DLD1 (cell line): ENCODE measurements around the gene HSD17B11.
"Not testable (repeated sequence)": the region's sequence is repeated elsewhere in the genome, so short reads cannot be mapped to it uniquely, and the experiment has no call there.

ENCODE experiments used
- in situ Hi-C: cut with HindIII; loops from 2 replicates; pipeline ENCODE4 v1.10.0; 2017; ENCODE audit warnings: low sequenced_read_pairs

Gene HSD17B11

DNA sequence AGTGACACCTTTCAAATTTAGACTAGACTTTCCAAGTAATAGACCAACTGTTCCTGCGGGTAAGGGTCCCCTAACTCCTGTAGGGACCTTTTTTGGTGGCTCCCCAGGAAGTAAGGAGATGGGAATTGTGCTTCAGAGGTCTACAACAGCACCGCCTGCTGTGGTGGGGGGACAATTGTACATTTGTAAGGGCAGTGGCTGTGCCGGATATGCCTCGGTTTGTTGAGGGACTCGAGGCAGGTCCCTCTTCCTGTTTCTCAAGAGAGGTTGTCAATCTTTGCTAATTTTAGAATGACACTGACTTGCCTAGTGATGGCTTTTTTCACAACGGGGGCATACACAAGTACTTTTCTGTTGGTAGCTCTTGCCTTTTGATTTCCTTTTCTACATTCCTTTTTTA, 15.5 kb upstream of the HSD17B11 start:
- in situ Hi-C loops: no loop called here

DNA sequence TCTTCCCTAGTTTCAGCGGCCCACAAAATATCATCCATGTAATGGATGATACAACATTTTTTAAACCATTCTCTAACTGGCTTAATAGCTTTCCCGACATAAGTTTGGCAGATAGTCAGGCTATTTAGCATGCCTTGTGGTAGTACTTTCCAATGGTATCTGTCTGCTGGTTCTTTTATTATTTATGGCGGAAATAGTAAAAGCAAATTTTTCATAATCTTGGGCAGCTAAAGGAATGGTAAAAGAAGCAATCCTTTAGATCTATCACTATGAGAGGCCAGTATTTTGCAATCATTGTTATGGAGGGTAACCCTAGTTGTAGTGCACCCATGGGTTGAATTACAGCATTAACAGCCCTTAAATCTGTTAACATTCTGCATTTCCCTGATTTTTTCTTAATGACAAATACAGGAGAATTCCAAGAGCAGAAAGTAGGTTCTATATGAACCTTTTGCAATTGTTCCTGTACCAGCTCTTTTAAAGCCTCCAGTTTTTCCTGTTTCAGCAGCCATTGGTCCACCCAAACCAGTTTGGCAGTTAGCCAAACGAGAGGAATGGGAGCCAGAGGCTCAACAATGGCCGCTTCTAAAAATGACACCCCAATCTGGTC, 14.3 kb upstream of the HSD17B11 start:
- in situ Hi-C loops: no loop called here

DNA sequence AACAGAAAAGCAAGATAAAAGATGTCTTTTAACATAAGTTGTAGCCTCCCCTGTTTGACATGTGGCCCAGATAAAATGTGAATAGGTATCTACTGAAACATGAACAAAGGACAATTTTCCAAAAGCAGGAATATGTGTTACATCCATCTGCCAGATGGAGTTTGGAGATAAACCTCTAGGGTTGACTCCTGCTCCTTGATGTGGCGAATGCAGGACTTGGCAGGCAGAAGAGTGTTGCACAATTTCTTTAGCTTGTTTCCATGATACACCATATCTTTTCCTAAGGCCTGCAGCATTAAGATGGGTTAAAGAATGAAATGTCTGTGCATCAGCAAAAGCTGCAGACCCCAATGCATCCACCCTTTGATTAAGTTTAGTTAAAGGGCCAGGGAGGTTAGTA, 12.7 kb upstream of the HSD17B11 start:
- in situ Hi-C loops: not testable (repeated sequence)

DNA sequence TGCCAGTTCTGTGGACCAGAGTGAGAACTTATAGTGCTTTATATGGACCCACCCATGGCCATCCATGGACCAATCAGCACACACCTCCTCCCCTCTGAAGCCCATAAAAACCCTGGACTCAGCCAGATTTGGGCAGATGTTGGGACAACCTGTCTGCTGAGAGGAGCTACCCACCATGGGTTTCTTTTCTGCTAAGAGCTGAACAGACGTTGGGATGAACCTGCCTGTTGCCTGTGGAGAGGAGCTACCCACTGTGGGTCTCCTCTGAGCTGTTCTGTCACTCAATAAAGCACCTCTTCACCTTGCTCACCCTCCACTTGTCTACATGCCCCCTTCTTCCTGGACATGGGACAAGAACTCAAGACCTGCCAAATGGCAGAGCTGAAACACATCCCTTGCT, 9.0 kb upstream of the HSD17B11 start:
- in situ Hi-C loops: no loop called here

DNA sequence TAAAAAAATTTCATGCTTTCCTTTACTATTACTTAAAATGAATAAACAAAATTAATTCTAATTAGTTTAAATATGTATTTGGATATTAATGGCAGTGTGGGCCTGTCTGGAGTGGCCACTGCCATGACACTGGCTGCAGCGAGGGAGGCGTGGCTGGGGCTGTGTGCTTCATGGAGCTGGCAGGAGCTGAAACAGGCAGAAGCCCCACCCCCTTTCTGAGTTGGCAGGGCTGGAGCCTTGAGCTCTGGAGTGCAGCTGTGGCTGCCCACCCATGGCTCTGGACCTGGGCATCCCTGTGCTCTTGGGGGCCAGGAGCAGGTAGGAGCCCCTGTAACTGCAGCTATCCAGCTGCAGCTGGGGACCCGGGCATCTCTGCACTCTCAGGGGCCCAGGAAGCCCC, 8.2 kb upstream of the HSD17B11 start:
- in situ Hi-C loops: no loop called here

DNA sequence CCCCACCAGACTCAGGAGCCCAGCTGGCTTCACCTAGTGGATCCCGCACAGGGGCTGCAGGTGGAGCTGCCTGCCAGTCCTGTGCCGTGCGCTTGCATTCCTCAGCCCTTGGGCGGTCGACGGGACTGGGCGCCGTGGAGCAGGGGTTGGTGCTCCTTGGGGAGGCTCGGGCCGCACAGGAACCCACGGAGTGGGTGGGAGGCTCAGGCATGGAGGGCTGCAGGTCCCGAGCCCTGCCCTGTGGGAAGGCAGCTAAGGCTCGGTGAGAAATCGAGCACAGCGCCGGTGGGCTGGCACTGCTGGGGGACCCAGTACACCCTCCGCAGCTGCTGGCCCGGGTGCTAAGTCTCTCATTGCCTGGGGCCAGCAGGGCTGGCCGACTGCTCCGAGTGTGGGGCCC, 4.9 kb upstream of the HSD17B11 start:
- in situ Hi-C loops: not testable (repeated sequence)

DNA sequence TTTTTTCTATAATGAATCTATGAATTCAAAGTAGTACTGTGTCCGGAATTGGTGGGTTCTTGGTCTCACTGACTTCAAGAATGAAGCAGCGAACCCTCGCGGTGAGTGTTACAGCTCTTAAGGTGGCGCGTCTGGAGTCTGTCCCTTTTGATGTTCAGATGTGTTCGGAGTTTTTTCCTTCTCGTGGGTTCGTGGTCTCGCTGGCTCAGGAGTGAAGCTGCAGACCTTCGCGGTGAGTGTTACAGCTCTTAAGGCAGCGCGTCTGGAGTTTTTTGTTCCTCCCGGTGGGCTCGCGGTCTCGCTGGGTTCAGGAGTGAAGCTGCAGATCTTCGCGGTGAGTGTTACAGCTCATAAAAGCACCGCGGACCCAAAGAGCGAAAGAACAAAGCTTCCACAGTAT, 4.1 kb upstream of the HSD17B11 start:
- in situ Hi-C loops: not testable (repeated sequence)

DNA sequence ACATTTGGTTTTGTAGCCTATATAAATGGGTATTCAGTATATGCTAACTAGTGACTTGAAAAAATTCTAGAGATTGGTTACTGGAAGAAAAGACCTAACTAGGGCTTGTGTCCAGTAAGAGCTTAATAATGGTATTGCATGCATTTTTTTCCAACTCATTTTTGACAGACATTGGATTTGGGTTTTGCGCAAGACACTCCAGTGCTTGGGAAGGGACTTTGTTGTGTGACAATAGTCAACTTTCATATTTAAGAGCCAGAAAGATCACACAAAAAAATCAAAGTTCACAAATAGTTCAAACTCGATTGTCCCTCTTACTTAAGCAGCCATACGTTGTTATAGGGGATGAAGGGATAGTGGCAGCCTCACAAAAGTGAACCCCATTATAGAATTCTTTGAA, 1.2 kb upstream of the HSD17B11 start:
- in situ Hi-C loops: no loop called here

DNA sequence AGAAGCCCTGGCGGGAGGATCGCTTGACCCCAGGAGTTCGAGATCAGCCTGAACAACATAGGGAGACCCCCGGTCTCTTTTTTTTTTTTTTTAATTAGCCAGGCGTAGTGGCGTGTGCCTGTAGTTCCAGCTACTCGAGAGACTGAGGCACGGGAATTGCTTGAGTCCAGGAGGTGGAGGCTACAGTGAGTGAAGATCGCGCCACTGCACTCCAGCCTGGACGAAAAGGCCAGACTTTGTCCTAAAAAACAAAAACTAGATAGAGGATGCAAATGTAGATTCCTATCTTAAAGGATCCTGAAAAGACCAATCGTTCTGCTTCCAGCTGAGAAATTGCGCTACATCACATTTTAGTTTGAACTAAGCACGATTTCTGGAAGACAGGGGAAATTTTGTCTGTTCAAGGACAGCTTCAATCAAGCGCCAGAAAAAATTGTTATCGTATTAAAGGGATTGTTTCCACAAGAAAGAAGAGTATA, 627 bp upstream of the HSD17B11 start:
- in situ Hi-C loops: no loop called here

DNA sequence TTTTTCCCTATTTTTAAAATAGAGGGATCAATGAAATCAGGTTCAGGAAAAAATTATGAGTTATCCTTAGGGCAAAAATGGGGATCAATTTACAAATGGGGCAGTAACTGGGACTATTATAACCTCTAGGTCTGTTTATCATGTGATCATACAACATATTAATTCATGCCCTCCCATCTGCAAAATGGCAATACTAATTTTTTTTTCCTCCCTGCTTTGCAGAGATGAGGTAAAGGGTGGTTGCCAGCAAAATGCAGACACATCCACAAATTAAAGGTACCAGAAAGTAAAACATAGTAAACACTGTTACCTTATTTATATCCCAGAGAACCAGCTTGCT, 467 bp downstream of the HSD17B11 start:
- in situ Hi-C loops: no loop called here

DNA sequence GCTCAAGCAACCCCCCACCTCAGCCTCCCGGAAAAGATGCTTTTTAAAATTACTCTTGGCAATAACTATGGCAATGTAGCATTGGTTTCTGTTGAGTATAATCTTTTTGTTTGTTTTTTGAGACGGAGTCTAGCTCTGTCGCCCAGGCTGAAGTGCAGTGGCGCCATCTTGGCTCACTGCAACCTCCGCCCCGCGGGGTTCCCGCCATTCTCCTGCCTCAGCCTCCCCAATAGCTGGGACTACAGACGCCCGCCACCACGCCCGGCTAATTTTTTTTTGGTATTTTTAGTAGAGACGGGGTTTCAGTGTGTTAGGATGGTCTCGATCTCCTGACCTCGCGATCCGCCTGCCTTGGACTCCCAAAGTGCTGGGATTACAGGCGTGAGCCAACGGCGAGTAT, 933 bp downstream of the HSD17B11 start:
- in situ Hi-C loops: not testable (repeated sequence)

DNA sequence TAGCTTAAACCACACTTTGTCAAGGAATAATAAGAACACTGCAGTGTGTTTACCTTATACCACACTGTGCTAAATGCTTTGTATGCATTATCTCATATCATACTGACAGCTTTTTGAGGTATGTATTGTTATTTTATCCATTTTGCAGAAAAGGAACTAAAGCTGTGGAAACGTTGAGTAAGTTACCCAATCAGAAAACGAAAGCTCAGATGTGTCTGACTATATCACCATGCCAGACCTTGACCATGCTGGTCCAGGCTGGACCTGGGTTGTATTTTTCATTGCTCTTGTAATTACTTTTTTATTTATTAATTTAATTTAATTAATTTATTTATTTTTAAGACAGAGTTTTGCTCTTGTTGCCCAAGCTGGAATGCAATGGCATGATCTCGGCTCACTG, 2.1 kb downstream of the HSD17B11 start:
- in situ Hi-C loops: no loop called here

DNA sequence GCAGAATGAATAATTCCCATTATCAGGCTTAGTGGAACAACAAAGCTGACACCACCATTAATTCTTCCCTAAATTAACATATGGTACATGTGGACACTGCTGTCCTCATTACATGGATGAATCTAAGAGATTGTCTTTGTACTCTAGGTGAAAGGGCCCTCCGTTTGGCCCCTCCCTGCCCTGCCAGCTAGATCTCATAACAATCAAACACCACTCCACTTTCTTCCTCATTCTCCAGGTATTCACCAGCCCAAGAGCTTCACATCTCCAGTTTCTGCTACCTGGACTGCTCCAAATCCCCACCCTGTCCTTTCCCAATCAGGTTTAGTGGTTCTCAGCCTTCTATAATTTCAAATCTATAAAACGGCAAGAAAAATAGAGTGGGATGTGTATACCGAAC, 3.8 kb downstream of the HSD17B11 start:
- in situ Hi-C loops: no loop called here

DNA sequence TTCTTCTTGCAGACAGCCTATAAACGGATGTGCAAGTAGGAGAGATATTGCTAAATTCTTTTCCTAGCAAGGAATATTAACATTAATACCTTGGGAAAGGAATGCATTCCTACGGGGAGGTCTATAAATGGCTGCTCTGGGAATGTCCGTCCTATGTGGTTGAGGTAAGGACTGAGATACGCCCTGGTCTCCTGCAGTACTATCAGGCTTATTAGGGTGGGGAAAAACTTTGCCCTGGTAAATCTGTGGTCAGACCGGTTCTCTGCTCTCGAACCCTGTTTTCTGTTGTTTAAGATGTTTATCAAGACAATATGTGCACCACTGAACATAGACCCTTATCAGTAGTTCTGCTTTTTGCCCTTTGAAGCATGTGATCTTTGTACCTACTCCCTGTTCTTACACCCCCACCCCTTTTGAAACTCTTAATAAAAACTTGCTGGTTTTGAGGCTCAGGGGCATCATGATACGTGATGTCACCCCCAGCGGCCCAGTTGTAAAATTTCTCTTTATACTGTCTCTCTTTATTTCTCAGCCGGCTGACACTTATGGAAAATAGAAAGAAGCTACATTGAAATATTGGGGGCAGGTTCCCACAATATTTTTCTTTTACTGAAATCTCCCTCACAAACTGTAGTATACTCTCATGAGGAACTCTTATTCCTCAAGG, 6.4 kb downstream of the HSD17B11 start:
- in situ Hi-C loops: not testable (repeated sequence)

DNA sequence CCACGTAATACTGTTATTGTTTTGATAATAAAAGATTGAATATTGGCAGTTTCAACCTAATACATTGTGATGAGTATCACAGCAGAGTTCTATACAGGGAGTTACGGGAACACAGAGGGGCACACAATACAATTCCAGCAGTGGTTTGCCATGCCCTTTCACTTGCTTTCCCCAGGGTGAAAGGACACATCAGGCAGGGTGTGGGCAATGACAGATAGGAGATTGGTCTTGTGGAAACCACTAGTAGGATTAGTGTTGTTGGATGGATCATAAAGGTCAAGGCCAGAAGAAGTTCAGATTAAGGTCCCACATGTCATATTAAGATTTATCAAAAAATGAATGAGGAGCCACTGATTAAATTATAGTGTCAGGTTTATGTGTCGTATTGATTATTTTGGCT, 8.1 kb downstream of the HSD17B11 start:
- in situ Hi-C loops: no loop called here

DNA sequence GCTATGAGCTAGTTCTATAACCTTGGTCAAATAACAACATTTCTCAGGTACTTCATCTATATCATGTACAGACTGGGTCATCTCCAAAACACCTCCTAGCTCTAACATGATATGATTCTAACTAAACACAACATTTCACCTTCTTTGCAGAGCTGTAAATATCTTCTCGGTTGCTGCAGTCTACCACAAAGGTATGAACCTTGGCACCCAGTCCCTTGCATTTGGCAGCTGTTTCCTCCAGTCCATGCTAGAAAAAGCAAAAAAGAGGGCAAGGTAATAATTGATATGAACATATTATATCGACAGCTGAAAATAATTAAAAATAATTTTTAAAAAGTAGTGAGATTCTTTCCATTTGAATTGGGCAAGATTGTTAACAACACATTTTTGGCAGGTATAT, 8.9 kb downstream of the HSD17B11 start:
- in situ Hi-C loops: no loop called here

DNA sequence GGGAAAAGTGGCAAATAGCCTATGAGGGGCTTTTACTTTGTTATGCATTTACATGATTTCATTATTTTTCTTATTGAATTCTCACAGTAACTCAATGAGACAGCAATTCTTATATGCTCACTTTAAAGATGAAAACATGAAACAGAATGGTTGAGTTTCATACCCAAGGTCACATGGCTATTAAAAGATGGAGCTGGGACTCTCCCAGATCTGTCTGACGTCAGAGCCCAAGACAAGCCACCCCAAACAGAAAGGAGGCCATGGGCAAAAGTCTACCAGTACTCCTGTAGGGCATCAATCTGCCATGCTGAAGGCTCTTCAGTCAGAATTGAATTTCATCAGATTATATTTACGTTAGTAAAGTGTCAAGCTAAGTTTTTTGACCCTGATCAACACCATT, 13.2 kb downstream of the HSD17B11 start:
- in situ Hi-C loops: no loop called here

DNA sequence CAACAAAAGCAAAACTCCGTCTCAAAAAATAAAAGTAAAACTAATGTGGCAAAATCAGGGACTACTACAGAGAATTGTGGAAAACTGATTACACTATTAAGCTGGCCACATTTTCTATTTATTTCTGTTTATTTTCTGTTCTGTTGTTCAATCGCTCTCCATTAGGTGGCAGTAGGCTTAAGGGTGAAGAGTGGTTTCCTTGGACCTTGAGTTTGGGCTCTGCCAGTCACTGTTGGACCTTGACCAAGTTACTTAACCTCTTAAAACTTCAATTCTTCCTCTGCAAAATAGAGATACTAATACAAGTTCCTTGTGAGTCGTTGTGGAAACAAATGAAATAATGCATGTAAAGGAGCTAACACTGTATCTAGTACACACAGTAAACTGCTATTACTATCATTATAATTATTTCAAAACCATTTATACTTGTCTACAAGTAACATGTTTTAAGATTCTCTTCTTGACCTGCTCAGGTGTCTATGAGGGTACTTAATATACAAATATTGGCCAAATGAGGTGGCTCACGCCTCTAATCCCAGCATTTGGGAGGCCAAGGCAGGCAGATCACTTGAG, 15.2 kb downstream of the HSD17B11 start:
- in situ Hi-C loops: no loop called here

DNA sequence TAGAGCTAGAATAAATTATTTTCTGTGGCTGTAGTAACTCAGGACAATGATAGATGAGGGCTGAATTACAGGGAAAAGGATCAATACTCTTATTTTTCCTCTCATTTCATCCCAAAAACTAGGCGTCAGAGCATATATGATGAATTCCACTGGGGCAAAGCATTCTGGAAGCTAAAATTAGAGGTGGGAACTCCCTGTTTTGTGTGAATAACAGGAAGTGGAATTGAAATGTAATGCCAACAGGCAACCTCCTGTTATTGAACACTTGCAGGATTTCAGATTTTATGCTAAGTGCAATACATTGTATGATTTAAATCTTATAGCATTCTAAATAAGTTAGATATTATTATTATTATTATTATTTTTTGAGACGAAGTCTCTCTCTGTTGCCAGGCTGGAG, 20.9 kb downstream of the HSD17B11 start:
- in situ Hi-C loops: no loop called here

DNA sequence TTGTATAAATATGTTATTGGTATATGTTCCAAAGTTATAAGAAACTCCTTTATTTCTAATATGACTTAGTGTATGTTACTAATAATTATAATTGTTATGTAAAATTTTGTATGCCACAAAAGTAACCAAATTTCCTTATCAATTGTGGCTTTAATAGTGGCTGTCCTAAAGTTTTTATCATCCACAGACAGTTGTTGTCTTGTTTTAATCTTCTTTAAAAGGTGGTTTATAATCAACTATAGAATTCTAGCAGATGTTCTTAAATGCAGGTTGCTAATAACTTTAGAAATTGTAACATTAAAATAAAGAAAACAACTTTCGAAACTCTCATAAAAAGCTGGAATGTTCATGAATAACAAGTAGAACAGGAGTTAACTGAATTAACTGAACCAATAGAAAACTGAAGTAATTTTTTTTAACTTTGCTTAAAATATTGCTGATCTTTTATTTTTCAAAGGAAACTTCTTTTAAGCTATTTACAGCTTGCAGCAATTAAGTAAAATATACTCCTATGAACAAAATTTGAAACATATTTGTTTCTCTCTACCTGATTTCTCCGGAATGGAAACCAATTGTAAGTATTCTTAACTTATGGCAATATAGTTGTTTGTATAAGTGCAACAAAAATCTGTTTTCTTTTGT, 24.3 kb downstream of the HSD17B11 start:
- in situ Hi-C loops: no loop called here

DNA sequence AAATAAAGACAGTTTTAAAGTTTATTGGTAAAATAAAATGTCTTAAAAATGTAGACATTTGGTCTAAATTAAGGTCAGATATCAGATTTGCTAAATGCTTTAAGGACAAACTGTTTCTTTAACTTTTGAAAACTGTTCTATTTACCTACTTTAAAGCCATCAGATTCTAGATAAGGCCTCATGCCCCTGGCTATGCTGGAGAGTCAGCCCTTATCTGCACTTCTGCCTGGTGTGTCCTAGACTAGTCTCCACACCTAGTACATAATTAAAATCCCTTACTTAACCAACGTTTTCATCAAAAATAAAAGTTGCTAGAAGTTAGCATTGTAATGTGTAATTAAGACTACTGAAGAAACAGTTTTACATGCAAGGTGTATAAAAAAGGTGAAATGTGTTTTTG, 25.6 kb downstream of the HSD17B11 start:
- in situ Hi-C loops: no loop called here

DNA sequence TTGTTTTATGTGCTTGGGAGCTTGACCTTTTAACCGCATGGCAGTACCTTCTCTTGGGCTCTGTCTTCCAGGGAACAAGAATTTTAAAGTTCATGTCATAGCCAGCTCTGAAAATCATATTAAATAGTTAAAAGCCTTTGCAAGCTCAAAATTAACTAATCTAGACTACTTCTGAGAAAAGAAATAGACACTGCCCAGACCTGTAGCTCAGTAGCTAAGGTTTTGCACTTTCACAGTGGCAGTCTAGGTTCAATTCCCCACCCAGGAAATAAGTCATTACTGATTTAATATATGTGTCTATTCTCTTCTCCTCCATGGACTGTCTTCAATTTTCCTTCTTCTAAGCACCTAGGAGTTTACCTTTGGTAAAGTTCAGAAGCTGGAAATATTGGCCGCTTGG, 27.4 kb downstream of the HSD17B11 start:
- in situ Hi-C loops: no loop called here
